DMS153 treated with DMSO at 0.1 percent for 48 hours (cell line): Measurements from ENCODE around the gene BATF.

Experiments used
- DNase-seq: peaks from one replicate; lab custom pipeline; 2025; ENCODE audit not compliant: unreplicated experiment; lab: John Stamatoyannopoulos, UW

Gene BATF

DNA sequence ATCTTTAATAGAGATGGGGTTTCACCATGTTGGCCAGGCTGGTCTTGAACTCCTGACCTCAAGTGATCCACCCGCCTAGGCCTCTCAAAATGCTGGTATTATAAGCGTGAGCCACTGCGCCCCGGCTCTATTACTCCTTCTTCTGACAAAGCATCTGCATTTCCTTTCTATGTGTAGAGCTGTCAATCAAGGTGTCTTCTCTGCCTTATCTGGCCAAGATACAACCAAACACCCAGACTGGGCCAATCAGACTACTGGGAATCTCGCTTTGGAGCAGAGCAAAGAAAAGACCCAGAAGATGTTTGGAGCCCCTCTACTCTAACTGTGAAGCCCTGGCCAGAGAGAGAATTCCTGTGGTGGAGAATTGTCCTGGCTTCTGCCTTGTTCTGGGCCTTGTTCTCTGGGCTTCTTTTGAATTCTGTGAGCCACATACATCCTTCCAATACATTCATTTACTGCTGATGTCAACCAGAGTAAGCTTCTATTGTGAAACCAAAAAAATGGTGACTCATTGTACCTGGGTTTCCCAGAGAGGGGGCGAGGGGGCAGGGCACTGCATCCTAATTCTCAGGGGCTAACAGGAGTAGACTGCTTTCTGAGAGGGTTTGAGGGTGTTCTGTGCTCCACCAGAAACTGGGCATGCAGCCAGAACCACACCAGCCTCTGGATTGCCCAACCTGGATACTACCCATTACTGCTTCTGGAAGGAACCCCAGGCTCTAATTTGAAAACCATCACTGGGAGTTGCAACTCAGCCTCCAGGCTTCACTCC is 37.4 kb downstream of the BATF start:
- DNase-seq: no peak

DNA sequence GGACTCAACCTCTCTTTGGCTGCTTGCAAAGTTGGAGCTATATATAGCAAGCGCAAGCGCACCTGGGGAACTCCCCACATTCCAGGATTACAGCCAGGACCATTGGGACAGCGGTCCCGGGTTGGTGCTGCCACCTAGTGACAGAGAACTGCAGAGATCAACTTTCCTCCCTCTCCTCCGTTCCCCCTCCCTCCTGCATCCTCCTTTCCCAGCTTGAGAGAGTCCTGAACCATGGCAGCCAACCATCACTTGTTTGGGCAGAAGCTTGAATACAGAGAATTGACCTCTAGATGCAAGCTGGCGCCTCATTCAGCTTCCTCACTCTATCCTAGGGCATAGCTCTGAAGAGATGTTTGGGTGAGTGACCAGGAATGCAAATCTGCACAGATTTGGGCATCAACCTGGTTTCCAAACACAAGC is 38.8 kb downstream of the BATF start:
- peak; percentile 69 for DNase-seq

DNA sequence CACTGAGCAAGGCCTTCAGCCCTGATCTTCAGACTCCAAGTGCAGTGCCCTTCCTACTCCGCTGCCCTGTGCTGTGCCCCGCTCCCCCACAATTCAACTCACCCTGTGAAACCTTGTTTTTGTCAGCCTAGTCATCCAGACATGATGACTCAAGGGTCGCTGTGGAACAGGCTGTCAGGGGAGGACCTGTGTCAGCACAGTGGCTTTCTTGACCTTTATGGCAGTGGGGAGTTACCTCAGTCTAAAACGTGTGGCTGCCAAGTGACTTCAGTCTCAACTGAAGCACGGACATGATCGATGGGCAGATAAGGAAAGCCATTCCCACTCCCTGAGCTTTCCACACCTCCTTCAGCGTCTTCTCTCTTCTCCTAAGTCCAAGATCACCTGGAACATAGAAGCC is 39.8 kb downstream of the BATF start:
- no peak for DNase-seq

DNA sequence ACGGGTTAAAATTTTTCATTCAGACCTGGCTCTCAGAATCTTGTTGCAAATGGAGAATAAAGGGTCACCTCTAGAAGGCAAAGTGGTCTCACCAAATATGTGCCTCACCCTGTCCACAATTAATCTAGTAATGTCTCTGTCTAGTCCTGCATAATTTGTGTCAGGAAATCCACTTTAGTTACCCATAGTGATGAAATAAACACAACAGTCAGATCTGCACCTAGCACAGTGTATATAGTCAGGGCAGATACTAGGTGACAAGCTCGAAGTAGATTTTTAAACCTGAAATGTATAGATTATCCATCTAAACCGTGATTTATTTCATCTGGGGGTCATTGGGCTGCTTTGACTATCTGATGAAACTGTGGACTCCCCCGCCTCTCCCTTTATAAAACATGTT is 40.2 kb downstream of the BATF start:
- no peak for DNase-seq

DNA sequence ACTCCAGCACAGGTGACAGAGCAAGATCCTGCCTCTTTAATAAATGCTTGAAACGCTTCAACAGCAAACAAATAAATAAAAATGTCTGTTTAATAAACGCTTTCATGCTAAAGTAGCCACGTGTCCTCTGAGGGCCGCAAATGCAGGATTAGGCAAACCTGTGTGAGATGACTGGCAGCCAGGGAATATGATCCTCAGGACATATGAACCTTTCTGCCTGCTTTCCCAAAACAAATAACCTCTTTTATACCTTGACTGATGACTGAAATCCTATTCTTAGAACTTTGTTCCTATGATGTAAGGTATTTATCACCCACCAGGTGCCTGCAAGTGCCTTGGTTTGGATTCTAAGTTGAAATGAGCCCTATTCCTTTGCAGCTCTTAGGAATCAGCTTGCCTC is 41.7 kb downstream of the BATF start:
- DNase-seq: no peak

DNA sequence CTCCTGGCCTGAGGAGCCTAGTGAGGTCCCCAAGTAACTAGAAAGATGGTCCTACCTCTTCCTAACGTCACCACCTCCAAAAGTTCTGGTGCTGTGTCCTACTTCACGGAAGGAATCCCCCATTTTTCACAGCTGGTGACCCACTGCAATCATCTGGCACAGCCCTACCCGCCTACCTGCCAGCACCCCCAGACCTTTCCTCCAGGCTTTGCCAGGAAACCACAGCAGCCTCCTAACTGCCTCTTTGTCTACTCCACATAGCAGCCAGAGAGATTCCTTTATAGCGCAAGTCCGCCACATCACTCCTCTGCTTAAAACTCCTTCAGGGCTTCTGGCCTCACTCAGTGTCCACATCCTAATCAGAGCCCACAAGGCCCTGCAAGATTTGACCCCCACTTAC is 42.8 kb downstream of the BATF start:
- no peak for DNase-seq

DNA sequence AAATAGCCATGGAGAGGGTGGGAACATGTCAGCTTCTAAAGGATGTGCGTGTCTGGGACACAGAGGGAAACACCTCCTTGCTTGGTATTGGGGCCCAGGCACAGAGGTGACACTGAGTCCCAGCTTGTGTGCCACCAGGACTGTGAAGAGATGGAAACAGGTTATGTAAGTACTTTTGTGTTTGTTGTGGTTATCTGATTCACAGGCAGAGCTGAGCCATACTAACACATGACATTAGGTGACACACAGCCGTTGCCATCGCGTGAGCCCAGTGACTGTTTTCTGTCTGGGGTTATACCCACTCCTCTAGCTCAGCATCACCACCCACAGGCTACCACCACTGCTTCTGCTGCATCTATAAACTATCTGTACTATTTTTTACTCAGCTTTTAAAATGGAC is 44.1 kb downstream of the BATF start:
- no peak for DNase-seq

DNA sequence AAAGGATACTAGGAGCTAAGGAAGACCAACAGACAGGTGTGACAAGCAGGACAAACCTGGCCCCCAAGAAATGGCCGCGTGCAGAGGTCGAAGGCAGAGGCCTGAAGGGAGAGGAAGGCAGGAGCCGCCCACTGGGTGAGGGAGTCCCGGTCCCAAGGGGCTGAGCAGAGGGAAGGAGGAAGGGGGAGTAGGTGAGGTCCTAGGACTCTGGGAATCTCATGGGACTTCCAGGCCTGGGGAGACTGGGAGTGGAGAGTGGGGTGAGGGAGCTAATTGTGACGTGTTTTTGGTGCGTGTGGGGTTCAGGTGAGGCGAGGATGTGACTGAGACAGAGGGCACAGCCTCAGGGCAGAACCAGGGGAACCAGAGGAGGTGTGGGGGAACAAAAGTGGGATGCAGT is 44.5 kb downstream of the BATF start:
- DNase-seq: no peak

DNA sequence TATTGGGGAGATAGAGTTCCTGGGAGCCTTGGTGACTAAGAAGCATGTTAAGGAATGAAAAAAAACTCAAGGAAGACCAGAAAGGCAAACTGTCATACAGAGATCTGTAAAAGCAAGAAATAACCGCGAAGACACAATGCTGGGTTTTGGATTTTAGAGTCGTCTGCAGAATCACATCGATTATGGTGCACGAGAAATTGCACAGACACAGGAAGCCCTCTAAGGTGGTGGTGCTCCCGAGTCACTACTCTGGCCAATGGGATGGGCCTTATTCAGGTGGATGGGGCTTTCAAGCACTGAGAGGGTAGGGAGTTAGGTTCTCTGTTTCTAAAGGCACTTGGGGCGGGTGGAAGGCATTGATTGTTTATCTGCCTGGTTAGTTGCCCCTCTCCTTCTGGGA is 45.9 kb downstream of the BATF start:
- DNase-seq: no peak

DNA sequence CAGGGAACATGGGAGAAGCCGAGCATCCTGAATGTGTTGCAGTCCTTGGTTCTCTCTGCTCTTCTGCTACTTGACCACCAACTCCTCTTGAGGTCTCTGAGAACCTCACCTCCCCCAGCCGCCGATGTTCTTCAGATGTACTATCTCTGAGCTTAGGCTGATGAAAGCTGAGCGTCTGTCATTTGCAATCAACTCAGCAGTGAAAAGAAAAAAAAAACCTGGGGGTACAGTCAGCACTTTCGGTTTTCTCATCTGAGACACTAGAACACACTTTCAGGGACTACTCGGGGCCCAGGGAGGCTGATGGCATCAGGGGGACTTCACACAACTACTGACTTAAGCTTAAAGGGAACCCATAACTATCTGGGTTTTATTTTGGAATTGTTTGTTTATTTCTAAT is 46.5 kb downstream of the BATF start:
- DNase-seq: no peak

DNA sequence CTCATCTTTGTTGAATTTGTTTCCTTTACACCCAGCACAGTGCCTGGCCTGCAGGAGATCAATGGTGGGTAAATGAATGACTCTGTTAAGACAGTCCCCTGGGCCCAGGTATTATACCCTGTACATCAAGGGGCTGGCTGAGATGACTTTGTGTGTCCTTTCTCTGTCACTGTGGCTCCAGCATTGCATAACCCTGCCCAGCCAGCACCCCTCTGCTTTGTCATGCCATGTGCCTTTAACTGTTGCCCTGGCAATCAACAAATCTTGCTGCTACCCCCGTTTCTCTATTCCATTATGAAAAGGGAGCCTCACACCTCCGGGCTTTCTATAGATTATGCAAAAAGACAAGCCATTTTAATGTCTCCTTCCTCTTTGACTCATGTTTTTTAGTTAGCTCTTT is 48.5 kb downstream of the BATF start:
- DNase-seq: no peak

DNA sequence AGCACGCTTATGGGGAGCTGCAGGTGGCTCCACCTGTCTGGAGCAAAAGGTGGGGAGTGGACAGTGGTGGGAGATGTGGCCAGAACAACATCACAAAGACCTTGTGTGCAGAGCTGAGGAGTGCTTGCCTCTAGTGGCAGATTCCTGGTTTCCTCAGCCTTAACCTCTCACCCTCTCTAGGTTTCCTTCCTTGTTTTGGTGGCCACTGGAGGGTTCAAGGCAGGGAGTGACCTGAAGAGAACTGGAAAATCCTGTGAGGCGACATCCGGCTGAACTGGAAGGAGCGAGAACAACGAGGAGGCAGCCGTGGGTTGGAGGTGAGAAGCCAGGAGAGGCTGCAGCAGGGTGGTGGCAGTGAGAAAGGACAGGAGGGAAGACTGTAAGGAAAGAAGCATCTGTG is 49.8 kb downstream of the BATF start:
- DNase-seq: no peak

DNA sequence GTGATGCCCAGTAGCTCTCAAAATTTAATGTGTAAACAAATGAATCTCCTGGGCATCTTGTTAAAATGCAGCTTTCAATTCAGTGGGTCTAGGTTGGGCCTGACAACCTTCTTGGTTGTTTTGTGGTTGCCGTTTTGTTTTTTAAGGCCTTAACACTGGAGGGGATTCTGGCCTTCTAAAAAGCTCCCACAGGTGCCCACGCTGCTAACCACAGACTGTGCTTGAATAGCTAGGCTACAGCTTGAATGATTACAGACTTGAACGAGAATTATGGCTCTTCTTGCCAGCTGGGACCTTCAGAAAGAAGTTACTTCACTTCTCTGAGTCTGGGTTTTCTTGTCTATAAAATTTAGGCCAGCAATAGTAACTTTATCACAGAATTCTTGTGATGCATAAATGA is 54.8 kb downstream of the BATF start:
- no peak for DNase-seq

DNA sequence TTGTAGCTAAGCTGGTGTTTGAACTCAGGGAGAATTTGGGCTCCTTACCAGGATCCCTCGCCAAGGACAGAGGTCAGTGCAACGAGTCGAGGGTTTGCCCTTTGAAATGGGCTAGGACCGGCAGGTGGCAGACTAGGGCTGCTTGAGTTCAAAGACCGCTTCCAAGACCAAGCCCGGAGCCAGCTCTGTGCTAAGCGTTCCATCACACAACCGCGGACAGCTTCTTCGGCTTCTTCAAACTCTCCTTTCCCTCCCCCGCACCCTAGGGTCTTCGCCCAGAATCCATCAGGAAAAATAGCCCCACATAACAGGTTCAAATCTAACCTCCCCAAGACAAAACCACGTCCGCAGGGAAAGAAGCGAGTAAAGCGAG is 55.4 kb downstream of the BATF start:
- DNase-seq: peak; percentile 32

DNA sequence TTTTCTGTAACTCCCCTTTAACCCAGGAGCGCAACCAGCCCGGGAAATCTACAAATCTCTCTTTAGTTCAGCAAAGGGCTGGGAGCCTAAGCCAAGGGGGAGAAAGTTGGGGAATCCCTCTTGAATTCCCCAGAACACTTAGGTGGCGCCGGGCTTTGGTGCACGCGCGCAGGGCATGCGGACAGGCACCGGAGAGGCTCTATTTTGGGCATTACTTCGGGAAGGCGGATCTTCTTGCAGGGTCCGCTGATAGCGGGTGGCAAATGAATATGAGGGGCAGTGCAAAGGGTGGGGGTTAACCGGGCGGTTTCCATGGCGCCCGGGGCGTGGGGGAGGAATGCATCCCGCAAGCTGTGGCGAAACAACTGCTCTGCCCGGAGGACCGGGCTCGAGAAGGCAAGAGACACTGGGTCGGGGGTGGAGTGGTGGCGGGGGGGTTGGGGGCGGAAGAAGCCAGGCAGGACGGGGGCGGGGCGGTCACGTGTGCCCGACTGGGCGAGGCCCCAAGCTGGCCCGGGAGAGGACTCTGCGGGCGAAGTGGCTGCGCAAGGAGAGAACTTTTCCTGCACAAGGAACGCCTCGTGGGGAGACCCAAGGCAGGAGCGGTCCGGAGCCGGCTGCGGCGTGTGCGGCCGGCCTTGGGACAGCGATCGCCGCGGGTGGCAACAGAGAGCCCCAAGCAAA is 56.0 kb downstream of the BATF start, which contains the start of gene FLVCR2:
Gene FLVCR2, plus strand, starts transcription at position 519 of the 684 bp plus-strand sequence. CDS start 353 bp downstream, outside the sequence.
- DNase-seq: no peak

DNA sequence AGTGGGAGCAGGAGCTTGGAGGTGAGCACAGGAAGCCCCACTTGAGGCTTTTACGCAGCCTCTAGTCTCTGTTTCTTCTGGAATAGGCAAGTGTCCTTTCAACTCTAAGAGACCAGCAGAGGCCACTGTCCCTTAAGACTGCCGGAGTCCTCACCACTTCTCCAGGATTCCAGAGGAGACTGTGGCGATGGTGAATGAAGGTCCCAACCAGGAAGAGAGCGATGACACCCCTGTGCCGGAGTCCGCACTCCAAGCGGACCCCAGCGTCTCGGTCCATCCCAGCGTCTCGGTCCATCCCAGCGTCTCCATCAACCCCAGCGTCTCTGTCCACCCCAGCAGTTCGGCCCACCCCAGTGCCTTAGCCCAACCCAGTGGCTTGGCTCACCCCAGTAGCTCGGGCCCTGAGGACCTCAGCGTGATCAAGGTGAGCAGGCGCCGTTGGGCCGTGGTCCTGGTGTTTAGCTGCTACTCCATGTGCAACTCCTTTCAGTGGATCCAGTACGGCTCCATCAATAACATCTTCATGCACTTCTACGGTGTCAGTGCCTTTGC is 56.6 kb downstream of the BATF start:
- DNase-seq: no peak

DNA sequence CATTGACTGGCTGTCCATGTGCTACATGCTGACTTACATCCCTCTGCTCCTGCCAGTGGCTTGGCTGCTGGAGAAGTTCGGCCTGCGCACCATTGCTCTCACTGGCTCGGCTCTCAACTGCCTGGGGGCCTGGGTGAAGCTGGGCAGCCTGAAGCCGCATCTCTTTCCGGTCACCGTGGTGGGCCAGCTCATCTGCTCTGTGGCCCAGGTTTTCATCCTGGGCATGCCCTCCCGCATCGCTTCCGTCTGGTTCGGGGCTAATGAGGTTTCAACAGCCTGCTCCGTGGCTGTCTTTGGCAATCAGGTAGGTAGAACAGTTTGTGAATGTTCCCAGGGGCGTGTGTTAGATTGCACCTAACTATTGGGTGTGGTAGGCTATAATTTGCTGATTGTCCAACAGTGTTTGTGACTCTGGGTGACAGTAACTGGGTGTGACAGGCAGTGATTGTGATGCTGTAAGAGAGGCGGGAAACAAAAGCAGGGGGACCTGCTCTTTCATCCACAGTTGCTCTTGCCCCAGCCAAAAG is 57.1 kb downstream of the BATF start:
- DNase-seq: no peak

DNA sequence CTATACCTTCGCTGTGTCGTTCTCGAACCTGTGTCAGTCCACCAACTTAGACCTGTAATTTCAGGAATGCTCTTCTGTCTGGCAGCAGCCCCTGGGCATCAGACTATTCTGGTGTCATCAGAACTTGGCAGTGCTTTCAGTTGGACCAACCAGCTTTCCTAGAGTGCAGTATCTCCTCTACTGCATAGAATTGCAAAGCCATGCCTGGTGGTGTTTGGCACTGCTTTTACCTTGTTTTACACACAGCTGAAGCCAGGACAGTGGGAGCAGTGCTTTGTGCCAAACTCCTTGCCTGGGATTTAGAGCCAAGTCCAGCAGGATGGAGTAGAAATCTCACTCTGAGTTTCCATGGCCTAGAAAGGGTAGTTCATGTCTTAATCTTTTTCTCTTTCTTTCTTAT is 57.6 kb downstream of the BATF start:
- DNase-seq: no peak

DNA sequence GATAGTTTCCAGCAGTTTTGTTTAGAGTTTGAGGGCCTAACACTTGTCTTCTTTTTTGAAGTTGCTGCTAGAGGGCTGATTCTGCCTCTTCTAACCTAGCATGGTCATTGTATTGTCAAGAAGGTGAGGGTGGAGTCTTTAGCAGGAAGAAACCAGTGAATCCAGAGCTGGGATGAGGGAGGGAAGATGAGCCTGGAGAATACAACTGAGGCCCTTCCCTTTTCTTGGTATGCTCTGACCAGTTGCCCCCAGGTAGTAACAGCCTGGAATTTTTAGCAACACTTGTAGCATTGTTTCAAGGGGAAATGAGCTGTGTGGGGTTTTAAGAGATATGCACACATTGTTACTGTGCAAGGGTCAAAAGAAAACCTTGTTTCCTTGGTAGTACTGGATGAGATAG is 65.1 kb downstream of the BATF start:
- no peak for DNase-seq

DNA sequence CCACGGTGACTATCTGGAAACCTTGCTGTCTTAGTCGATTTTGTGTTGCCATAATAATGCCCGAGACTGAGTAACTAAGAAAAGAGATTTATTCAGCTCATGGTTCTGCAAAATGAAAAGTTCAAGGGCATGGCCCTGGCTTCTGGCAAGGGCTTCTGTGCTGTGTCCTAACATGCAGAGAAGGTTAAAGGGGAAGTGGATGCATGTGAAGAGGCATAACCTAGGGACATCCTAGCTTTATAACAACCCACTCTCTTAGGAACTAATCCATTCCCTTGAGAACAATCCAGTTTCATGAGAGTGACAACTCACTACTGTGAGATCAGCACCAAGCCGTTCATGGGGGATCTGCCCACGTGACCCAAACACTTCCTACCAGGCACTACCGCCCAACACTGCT is 67.7 kb downstream of the BATF start:
- no peak for DNase-seq

DNA sequence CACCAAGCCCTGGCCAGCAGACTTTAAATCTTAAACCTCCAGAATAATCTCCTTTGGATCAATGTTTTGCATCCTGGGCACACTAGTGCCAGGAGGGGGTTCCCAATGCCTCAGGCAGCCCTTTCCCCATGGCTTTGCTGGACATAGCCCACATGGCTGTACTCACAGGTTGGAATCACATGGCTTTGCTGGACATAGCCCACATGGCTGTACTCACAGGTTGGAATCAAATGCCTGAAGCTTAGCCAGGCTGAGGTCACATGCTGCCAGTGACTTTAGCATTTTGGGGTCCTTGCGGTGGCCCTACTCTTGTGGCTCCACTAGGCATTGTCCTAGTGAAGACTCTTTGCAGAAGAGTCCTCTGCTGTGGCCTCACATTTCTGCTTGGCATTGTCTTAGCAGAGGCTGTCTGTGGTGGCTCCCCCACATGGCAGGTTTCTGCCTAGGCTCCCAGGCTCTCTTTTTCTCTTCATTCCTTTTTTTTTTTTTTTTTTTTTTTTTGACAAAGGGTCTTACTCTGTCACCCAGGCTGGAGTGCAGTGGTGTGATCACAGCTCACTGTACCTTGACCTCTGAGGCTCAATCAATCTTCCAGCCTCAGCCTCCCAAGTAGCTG is 69.2 kb downstream of the BATF start:
- no peak for DNase-seq
